ENCODE results near the gene UMAD1. TPM values are rescaled to one million over a fixed set of nuclear protein-coding genes. Genes with fewer than 3 reads are reported as not detected.

UMAD1 gene
- total RNA-seq (2014; rRNA removed): 22.8 and 25.1 TPM in 2 replicates
- 6.4 TPM for polyA plus RNA-seq (2012)

DNA sequence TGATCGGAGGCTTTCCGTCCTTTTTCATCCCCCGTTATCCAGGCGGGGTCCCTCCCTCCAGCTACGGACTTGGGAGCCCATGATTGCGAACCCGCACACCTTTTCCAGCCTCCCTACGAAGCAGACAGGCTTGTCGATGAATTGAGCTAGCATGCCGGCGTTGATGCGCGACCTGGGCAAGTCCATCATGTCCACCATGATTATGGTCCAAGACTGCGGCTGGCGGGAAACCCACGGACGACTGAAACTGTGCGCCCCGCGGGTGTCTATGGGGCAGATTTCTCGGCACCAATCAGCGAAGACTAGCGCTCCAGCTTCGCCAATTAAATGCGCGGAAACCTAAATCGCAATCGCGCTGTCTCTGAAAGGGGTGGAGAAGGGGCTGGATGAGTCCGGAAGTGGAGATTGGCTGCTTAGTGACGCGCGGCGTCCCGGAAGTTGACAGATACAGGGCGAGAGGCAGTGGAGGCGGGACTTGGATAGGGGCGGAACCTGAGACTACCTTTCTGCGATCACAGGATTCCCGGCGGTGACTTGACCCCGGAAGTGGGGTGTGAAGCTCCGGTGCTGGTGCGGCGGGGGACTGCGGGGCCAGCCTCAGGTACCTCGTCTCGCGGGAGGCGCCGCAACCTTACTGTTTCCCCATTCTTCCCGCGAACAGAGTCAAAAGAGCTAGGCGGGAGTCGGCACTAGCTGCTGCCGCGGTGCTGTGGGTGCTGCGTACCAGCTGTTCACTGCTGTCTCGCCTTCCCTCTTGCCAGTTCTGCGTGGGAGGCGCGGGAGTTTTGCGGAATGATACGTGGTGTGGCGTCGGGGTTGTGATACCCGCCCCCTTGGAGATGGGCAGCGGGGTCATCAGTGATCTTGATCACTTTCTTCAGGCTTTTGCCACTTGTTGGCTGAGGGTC is at the start of gene UMAD1:
Gene UMAD1 (plus strand): TSS at position 532 of the 908 bp plus-strand sequence. CDS start 32,620 bp downstream, outside the sequence.
- DNase-seq (ENCODE audit: low read depth): peak; percentile 100

- DNase-seq (ENCODE audit: low read depth): peak; percentile 62
These were observed 45.1 kb upstream of the UMAD1 start for GRCh38 chr7:7595451-7595850.

GRCh38 chr7:7596176-7596575 is 44.4 kb upstream of the UMAD1 start:
- DNase-seq (ENCODE audit: low read depth): peak; percentile 95

DNA sequence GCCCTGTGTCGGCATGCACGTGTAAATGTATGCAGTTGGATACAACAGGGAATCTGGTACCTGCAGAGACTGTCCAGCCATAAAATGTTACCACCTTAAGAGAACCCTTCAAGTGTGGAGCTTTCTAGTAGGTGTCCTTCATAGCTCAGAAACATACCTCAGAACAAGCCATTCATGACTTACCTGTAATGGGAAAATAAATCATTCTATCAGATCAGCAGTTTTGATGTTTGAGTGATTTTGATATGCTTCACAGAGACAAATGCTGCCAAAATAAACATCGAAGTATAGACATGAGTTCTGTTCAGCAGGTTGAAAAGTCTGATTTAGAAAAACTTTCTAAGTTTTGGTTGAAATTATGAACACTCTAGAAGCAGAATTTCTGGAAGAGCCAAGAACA is 33.5 kb upstream of the UMAD1 start:
- DNase-seq (ENCODE audit: low read depth): no peak

DNA sequence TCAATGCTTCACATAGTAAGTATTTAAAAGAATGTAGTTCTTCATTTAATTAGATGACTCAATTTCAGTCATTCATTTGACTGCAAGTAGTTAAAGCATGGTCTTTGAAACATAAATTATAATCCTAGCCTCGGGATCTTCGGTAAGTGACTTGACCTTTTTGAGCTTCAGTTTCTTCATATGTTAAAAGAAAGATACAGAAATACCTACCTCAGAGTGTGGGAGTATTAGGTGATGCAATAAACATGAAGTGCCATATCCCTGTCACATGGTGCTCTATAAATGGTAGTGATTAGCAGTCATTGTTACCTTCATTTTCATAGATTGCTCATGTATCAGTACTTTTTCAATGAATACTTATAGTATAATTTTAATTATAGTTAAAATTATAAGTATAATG is 31.2 kb upstream of the UMAD1 start:
- DNase-seq (ENCODE audit: low read depth): no peak

GRCh38 chr7:7612519-7612918 is 28.0 kb upstream of the UMAD1 start:
- DNase-seq (ENCODE audit: low read depth): no peak

GRCh38 chr7:7613210-7613609 is 27.3 kb upstream of the UMAD1 start:
- DNase-seq (ENCODE audit: low read depth): no peak

- DNase-seq (ENCODE audit: low read depth): no peak
These were observed 26.4 kb upstream of the UMAD1 start for GRCh38 chr7:7614018-7614741.

DNA sequence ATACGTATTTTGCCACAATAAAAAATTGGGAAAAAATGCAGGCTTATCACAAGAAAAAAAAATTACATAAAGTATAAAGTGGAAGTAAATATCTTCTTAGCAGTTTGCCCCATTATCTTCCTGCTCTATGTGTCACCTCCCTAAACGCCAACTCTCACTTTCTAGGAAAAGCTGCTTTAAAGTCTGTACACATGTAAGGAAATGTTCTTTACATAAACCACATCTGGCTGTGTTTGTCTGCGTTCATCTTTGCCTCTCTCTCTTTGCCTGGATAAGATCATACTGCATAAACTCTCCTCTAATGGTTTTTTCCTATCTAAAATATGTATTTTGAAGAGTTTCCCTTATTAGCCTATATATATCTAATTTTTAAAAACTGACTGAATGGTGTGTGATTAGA is 23.0 kb upstream of the UMAD1 start:
- no peak for DNase-seq (ENCODE audit: low read depth)

DNA sequence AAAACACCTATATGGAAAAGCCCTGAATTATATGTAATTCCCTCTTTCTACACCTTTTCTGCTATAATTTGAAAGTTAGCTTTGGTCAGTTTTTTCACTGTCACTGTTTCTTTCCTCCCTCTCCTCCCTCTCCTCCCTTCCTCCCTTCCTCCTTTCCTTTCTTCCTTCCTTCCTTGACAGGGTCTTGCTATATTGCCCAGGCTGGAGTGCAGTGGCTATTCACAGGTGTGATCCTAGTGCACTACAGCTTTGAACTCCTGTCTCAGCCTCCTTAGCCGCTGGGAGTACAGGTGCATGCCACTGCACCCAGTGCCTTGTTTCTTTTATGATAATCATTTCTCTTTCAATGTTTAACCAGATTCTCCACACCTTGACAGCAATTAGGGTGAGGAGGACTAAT is 22.1 kb upstream of the UMAD1 start:
- DNase-seq (ENCODE audit: low read depth): no peak

GRCh38 chr7:7620236-7620635 is 20.3 kb upstream of the UMAD1 start:
- no peak for DNase-seq (ENCODE audit: low read depth)

DNA sequence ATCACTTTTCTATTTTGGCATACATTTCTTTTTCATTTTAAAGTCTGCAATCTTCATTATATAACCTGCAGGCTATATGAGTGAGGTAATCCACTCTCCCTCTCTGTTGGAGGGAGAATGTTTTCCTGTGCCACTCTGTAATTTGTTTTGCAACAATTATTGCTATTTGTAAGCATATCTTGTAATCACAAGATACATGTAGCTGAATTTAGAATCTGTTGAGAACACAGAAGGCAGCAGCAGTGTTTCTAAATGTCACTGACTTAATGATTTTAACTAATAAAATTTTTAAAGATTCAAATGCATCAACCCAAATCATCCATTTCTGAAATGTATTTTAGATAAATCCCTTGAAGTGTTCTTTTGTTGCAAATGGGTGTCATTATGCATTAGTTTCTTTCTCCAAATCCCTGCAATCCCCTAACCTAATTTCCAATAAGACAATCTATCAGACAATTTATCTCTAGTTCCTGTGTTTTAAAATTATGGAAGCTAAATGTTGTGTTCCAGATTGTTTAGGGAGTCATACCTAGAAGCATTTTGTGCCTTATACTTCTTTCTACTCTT is 19.8 kb upstream of the UMAD1 start:
- DNase-seq (ENCODE audit: low read depth): no peak

- no peak for DNase-seq (ENCODE audit: low read depth)
These were observed 12.1 kb upstream of the UMAD1 start for GRCh38 chr7:7628476-7628875.

DNA sequence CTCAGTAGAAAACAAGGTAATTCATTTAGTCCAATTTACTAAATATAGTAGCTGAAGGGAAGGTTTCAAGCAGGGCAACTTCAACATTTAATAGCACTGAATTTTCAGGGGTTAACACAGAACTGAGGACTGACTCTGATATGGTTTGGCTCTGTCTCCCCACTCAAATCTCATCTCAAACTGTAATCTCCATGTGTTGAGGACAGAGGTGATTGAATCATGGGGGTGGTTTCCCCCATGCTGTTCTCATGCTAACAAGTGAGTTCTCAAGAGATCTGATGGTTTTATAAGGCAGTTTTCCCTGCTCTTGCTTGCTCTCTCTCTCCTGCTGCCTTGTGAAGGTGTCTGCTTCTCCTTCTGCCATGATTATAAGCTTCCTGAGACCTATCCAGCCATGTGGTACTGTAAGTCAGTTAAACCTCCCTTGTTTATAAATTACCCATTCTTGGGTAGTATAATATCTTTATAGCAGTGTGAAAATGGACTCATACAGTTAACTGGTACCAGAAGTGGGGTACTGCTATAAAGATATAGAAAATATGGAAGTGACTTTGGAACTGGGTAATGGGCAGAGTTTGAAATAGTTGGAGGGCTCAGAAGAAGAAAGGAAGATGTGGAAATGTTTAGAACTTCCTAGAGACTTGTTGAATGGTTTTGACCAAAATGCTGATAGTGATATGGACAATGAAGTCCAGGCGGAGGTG is 9.8 kb upstream of the UMAD1 start:
- DNase-seq (ENCODE audit: low read depth): no peak

DNA sequence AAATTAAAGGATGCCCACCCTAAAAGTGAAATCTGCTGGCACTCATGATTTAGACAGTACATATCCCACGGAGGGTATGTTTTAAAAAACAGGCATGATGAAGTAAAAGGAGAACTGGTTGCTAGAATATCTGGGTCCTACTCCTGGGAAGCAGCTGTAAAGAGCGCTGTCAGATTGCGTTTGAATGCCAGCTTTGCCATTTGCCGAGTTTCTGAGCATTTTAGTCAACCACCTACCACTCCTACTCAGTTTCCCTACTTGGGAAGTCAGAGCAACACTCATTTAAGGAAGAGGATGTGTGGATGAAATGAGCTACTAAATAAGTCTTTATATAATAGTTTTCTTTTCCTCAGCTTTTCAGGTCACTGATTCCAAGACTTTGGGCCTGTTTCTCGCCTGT is 1.1 kb upstream of the UMAD1 start:
- peak; percentile 20 for DNase-seq (ENCODE audit: low read depth)

DNA sequence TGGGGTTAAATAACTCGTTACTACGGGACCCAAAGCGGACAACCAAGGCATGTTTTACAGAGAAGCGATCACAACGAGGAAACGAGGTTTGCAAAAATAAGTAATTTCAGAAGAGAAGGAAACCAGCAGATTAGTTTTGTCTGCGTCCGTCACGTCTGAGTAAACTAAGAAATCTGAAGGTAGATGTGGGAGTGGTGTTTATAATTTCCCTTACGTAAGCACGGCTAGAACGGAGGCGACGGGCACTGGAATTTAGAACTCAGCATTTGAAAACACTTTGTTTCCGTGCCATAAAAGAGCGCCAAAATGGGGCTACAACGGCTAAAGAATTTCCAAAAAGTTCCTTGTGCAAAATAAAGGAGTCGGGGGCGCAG is 718 bp upstream of the UMAD1 start:
- peak; percentile 41 for DNase-seq (ENCODE audit: low read depth)

- DNase-seq (ENCODE audit: low read depth): peak; percentile 37
These were observed 644 bp downstream of the UMAD1 start for GRCh38 chr7:7641129-7641663.

GRCh38 chr7:7642081-7642480 is 1.5 kb downstream of the UMAD1 start:
- no peak for DNase-seq (ENCODE audit: low read depth)

DNA sequence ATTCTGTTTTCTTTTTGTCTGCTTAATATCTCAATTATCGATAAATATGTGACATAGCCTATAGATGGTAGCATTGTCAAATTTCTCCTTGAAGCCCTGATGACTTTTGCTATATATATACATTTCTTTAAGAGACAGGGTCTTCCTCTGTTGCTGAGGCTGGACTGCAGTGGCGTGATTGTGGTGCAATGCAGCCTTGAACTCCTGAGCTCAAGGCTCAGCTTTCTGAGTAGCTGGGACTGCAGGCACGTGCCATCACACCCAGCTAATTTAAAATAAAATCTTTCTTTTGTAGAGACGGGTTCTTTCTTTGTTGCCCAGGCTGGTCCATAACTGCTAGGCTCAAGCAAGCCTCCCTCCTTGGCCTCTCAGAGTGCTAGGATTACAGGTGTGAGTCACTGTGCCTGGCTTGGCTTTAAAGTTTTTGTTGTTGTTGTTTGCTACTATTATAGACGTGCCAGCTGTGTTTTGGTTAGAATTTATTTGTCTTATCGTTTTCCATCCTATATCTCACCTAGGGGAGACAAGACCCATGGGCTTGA is 7.0 kb downstream of the UMAD1 start:
- peak; percentile 27 for DNase-seq (ENCODE audit: low read depth)

DNA sequence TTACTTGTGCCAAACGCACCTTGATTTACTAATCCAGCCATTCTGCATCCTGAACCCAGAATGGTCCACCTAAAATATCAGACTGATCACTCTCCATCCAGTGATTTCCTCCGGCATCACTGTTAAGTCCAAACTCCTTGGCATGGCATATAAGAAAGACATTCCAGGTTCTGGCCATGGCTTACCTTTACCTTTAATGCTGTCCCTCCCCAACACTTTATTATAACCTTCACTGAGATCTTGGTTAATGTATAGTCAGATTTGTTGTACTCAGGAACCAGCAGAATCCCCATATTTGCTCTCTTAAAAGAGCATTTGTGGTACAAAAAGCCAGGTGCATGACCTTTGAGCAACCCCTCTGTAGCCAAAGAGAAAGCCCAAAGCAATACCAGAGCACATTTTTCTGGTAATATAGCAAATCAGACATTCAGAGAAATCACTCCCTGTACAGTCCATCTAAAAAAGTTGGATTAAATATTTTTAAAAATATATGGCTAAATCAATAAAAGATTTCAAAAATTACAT is 10.2 kb downstream of the UMAD1 start:
- no peak for DNase-seq (ENCODE audit: low read depth)

- no peak for DNase-seq (ENCODE audit: low read depth)
These were observed 10.9 kb downstream of the UMAD1 start for GRCh38 chr7:7651479-7651878.
